Cardiac muscle cell (in vitro differentiated cells and primary cell): Measurements from ENCODE around the gene MACROD1. TPM values are rescaled to one million over a fixed set of nuclear protein-coding genes. Genes with fewer than 3 reads are reported as not detected.

ENCODE experiments used
- DNase-seq, 2 donors: peaks; one replicate each; pipeline versions ENCODE4 v3.0.0 to v3.0.0-alpha.2; 2010 to 2017; ENCODE audit warnings: low read depth in 1 of 2, low spot score in 1 of 2
- H3K27ac ChIP-seq: fragments of 200-600 bp; sonication (generic); 2 replicates; pipeline ENCODE4 v1.5.1; 2016
- H3K27me3 ChIP-seq: fragments of 200-600 bp; sonication (generic); 2 replicates; pipeline ENCODE4 v1.6.0; 2016; ENCODE audit warnings: control low read depth
- H3K36me3 ChIP-seq: fragments of 200-600 bp; sonication (generic); 2 replicates; pipeline ENCODE4 v1.5.1; 2016; ENCODE audit warnings: control low read depth
- H3K4me1 ChIP-seq: fragments of 200-600 bp; sonication (generic); 2 replicates; pipeline ENCODE4 v1.8.1; 2017; ENCODE audit warnings: low read depth, mild to moderate bottlenecking, mixed run types
- H3K4me3 ChIP-seq: fragments of 200-600 bp; sonication (generic); 2 replicates; pipeline ENCODE4 v1.5.1; 2016; ENCODE audit warnings: mild to moderate bottlenecking
- H3K9me3 ChIP-seq: fragments of 200-600 bp; sonication (generic); 2 replicates; pipeline ENCODE4 v1.5.1; 2017; ENCODE audit warnings: low read depth, mild to moderate bottlenecking, control low read depth
- CTCF ChIP-seq: IDR thresholded peaks from 2 replicates; pipeline ENCODE4 v1.5.1; 2012; ENCODE audit warnings: low read depth, mild to moderate bottlenecking, low read length
- polyA plus RNA-seq: library from polyadenylated mRNA; unstranded; fragments of >200 nt; fragmentation: Nextera tagmentation; extraction: Ambion mirVana; gene quantifications from 2 replicates; pipeline ENCODE4 v1.2.1, GENCODE V29; 2016
- total RNA-seq: library from RNA; depleted of rRNA; stranded (reverse); fragments of >200 nt; gene quantifications from 2 replicates; pipeline ENCODE4 v1.2.3, GENCODE V29; 2016

MACROD1 gene
- total and polyA plus RNA-seq, 2 experiments from 2014 or later, result 134 to 156 TPM

GRCh38 chr11:64065141-64065465 is 100.8 kb downstream of the MACROD1 start:
- Histone ChIP-seq H3K4me3 (no peak overlapping the region), H3K27ac (no peak overlapping the region), H3K27me3 (no peaks in the 10 kb centered on the region), H3K9me3 (no peaks in the 10 kb centered on the region), H3K36me3 (no peaks in the 10 kb centered on the region), H3K4me1 (peaks cover 14% of the 10 kb centered on the region)
- DNase-seq, result no peak
- no peak for TF ChIP-seq CTCF

- Histone ChIP-seq H3K4me3 (no peak overlapping the region), H3K36me3 (no peaks in the 10 kb centered on the region), H3K9me3 (no peaks in the 10 kb centered on the region), H3K27me3 (no peaks in the 10 kb centered on the region), H3K27ac (no peak overlapping the region), H3K4me1 (peaks cover 12% of the 10 kb centered on the region)
- TF ChIP-seq CTCF, result no peak
- no peak for DNase-seq
These were observed 101.4 kb downstream of the MACROD1 start for GRCh38 chr11:64064374-64065140.

GRCh38 chr11:64063777-64064176 is 102.1 kb downstream of the MACROD1 start:
- H3K27me3 ChIP-seq, result no peaks in the 10 kb centered on the region
- DNase-seq, result no peak
- H3K27ac ChIP-seq, result no peak overlapping the region

GRCh38 chr11:64062185-64063039 is 103.5 kb downstream of the MACROD1 start:
- H3K4me1 ChIP-seq, result peaks cover 8% of the 10 kb centered on the region
- no peak overlapping the region for H3K27ac ChIP-seq
- no peaks in the 10 kb centered on the region for H3K27me3 ChIP-seq
- H3K9me3 ChIP-seq, result no peaks in the 10 kb centered on the region
- H3K36me3 ChIP-seq, result no peaks in the 10 kb centered on the region
- no peak for TF ChIP-seq CTCF
- H3K4me3 ChIP-seq, result no peak overlapping the region
- DNase-seq, result no peak

More at GRCh38 chr11:64063777-64064176, 102.1 kb downstream of the MACROD1 start:
- TF ChIP-seq CTCF, result no peak
- no peaks in the 10 kb centered on the region for H3K36me3 ChIP-seq
- peaks cover 12% of the 10 kb centered on the region for H3K4me1 ChIP-seq
- no peak overlapping the region for H3K4me3 ChIP-seq
- H3K9me3 ChIP-seq, result no peaks in the 10 kb centered on the region

- H3K27me3 ChIP-seq, result no peaks in the 10 kb centered on the region
These were observed 105.0 kb downstream of the MACROD1 start for GRCh38 chr11:64060861-64061444.

More at GRCh38 chr11:64060861-64061444, 105.0 kb downstream of the MACROD1 start:
- H3K4me3 ChIP-seq, result peak overlapping the region; percentile 22
- H3K9me3 ChIP-seq, result no peaks in the 10 kb centered on the region
- H3K36me3 ChIP-seq, result no peaks in the 10 kb centered on the region
- peak; percentile 38 to 83 for DNase-seq
- no peak for TF ChIP-seq CTCF
- peaks cover 6% of the 10 kb centered on the region for H3K4me1 ChIP-seq
- H3K27ac ChIP-seq, result no peak overlapping the region
